Measurements from ENCODE around the gene C17orf100.

DNA sequence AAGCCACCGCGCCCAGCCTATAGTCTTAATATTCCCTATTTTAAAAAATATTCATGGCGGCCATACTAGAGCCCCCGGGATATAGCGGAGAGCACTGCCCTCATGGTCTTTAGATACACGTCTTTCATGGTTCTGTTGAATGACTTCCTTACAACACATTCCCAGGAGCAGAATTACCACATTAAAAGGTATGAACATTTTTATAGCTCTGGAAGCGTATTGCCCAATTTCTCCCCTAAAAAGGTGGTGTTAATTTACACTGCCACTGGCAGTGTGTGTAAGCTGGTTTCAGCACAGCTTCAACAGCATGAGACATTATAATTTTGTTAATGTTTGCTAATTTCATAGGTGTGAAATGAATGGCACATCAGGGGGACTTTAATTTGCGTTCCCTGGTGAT is 19.0 kb downstream of the C17orf100 start:
- TF ChIP-seq E4F1 (IDR thresholded peaks at IDR 0.05; ENCODE audit: borderline replicate concordance, partially characterized antibody) (no peak), TBL1XR1 (IDR thresholded peaks at IDR 0.05; ENCODE audit: low read depth, low read length) (no peak), MEF2A (IDR thresholded peaks at IDR 0.05; ENCODE audit: insufficient read depth, low read depth, low read length) (no peak), TAF1 (IDR thresholded peaks at IDR 0.05; ENCODE audit: borderline replicate concordance, low read depth, low read length) (no peak), RAD21 (IDR thresholded peaks at IDR 0.05; ENCODE audit: insufficient read depth, low read depth, low read length) (no peak), REST (IDR thresholded peaks at IDR 0.05; ENCODE audit: low read depth, low read length) (no peak), SIX5 (IDR thresholded peaks at IDR 0.05; ENCODE audit: low read depth, low read length, severe bottlenecking) (no peak)
